ENCODE measurements around the gene FAM24B.

DNA sequence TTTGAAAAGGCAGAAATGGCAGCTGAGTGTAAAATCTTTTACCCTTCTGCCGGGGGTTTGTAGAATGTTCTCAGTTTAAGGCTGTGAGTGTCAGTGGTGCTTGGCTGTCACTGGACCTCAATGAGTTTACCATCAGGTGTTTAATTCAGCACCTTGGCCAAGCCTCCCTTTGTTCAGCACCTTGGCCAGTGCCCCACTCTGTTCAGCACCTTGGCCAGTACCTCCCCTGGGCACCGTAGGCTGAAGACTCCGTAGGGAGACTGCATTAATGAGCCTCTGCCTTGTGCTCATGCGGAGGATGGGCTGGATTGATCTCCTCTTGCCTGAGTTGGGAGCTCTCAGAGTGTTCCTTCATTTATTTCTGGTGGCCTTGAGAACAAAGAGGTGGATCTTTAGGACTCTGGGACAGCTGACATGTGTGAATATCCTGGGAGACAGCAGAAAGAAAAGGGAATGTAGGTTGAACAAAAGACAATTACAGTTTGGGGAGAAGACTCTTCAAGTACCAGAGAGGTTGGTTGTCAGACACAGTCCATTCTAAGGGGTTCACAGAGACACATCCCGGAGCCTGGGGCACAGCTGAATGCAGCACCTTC is 32.6 kb upstream of the FAM24B start:
- TF ChIP-seq EZH2 (IDR thresholded peaks at IDR 0.05; ENCODE audit: insufficient read depth, poor library complexity, severe bottlenecking) = no peak
- no peak for TF ChIP-seq EZH2phosphoT487 (IDR thresholded peaks at IDR 0.05; ENCODE audit: insufficient read depth, low read depth)
